PC-3 (cell line): ENCODE data around the gene CHAC1. TPM values are rescaled to one million over a fixed set of nuclear protein-coding genes. Genes with fewer than 3 reads are reported as not detected.

ENCODE experiments used
- ATAC-seq: fragments of 200-7000 bp; cut with Tn5 transposase; 2 replicates; pipeline ENCODE4 v1.9.1; 2020; ENCODE audit warnings: mild to moderate bottlenecking, moderate library complexity
- BruUV-seq: library from RNA; stranded (reverse); fragments of 400-500 nt; replicated peaks from 2 replicates; lab custom pipeline; 2021; lab: Mats Ljungman, UMichigan
- CTCF ChIA-PET: fragments of 300-600 bp; sonication (Branson Sonifier 250); formaldehyde crosslinking; loops from one replicate; lab custom pipeline; 2022; ENCODE audit warnings: antibody characterized with exemption; lab: Charles Lee
- POLR2A ChIA-PET: fragments of 300-600 bp; sonication (Branson Sonifier 250); formaldehyde crosslinking; loops from one replicate; lab custom pipeline; 2022; ENCODE audit warnings: antibody characterized with exemption; ENCODE audit not compliant: unreplicated experiment; lab: Charles Lee
- DNase-seq: peaks from one replicate; pipeline ENCODE4 v3.0.0-alpha.2; 2015
- H2AFZ ChIP-seq: fragments of 300-600 bp; sonication (generic); 2 replicates; pipeline ENCODE4 v1.6.0; 2016; ENCODE audit warnings: antibody characterized with exemption, low read length
- H3F3A ChIP-seq: fragments of 300-600 bp; sonication (generic); one replicate; pipeline ENCODE4 v1.6.0; 2017; ENCODE audit warnings: antibody characterized with exemption, low read length, control low read depth, mild to moderate bottlenecking; ENCODE audit not compliant: unreplicated experiment
- H3K27ac ChIP-seq: fragments of 300-600 bp; sonication (generic); 2 replicates; pipeline ENCODE4 v1.5.1; 2016; ENCODE audit warnings: mild to moderate bottlenecking, low read length
- H3K27me3 ChIP-seq: fragments of 300-600 bp; sonication (generic); 2 replicates; pipeline ENCODE4 v1.6.1; 2016; ENCODE audit warnings: low read length, mixed read lengths
- H3K36me3 ChIP-seq: fragments of 300-600 bp; sonication (generic); 2 replicates; pipeline ENCODE4 v1.6.1; 2016; ENCODE audit warnings: low read depth, mixed run types, low read length, mixed read lengths
- H3K4me1 ChIP-seq: fragments of 300-600 bp; sonication (generic); 2 replicates; pipeline ENCODE4 v1.5.1; 2016; ENCODE audit warnings: low read length; ENCODE audit not compliant: insufficient read depth
- H3K4me2 ChIP-seq: fragments of 300-600 bp; sonication (generic); 2 replicates; pipeline ENCODE4 v1.6.0; 2016; ENCODE audit warnings: low read length
- H3K4me3 ChIP-seq: fragments of 300-600 bp; sonication (generic); 2 replicates; pipeline ENCODE4 v1.5.1; 2016; ENCODE audit warnings: mild to moderate bottlenecking, low read length, mixed read lengths
- H3K79me2 ChIP-seq: fragments of 300-600 bp; sonication (generic); 2 replicates; pipeline ENCODE4 v1.6.1; 2017; ENCODE audit warnings: low read length, mixed read lengths
- H3K9ac ChIP-seq: fragments of 300-600 bp; sonication (generic); 2 replicates; pipeline ENCODE4 v1.6.0; 2016; ENCODE audit warnings: mild to moderate bottlenecking, low read length
- H3K9me2 ChIP-seq: fragments of 300-600 bp; sonication (generic); replicated peaks from 2 replicates; pipeline ENCODE4 v1.6.1; 2016; ENCODE audit warnings: mixed run types, low read length, mixed read lengths
- H3K9me3 ChIP-seq: fragments of 300-600 bp; sonication (generic); 2 replicates; pipeline ENCODE4 v1.6.1; 2016; ENCODE audit warnings: low read length, mixed read lengths
- H4K20me1 ChIP-seq: fragments of 300-600 bp; sonication (generic); 2 replicates; pipeline ENCODE4 v1.6.1; 2016; ENCODE audit warnings: low read length, mixed read lengths
- CTCF ChIP-seq: fragments of 300-600 bp; sonication (generic); conservative IDR thresholded peaks from 2 replicates; pipeline ENCODE4 v1.5.1; 2017; ENCODE audit warnings: antibody characterized with exemption, low read depth, mild to moderate bottlenecking, low read length
- EZH2 ChIP-seq: fragments of 300-600 bp; sonication (generic); IDR thresholded peaks from one replicate; pipeline ENCODE4 v1.6.1; 2017; ENCODE audit warnings: antibody characterized with exemption, mild to moderate bottlenecking, low read length; ENCODE audit not compliant: unreplicated experiment
- EZH2phosphoT487 ChIP-seq: fragments of 300-600 bp; sonication (generic); IDR thresholded peaks from 2 replicates; pipeline ENCODE4 v1.6.1; 2018; ENCODE audit warnings: mild to moderate bottlenecking, antibody characterized with exemption, low read length, borderline replicate concordance
- intact Hi-C: fragments of 100-400 bp; cut with micrococcal nuclease; formaldehyde crosslinking; loops from 2 replicates; pipeline ENCODE4 v1.9.0; 2023
- total RNA-seq: library from RNA; depleted of rRNA; stranded (reverse); fragments of >200 nt; gene quantifications from 2 replicates; pipeline ENCODE4 v1.2.3, GENCODE V29; 2014

The CHAC1 gene
- total RNA-seq, 1 experiment from 2014 or later = 13.3 TPM

DNA sequence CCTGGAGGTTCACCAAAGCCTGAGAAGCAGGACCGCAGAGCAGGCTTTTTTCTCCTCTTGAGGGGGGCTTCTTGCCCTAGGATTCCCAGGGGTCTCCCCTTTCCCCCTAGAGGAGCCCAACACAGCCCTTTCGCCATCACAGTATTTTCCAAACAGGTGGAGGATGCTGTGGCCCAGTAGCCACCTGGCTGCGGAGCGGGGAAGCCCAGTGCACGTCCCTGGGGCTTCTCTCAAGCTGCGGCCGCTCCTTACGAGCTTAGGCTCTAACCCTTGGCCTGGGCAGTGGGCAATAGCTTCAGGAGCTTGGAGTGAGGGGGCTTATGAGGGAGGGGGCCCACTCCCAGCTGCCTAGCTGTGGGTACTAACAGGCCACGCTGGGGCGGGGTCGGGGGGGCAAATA lies 35.7 kb upstream of the CHAC1 start:
- peaks cover 7% of the 10 kb centered on the region; the same call in 1 of the 2 replicates for H3K4me1 ChIP-seq
- no peak overlapping the region for H3K4me3 ChIP-seq
- H3K36me3 ChIP-seq = no peaks in the 10 kb centered on the region
- H2AFZ ChIP-seq = no peak overlapping the region
- H3K27me3 ChIP-seq = no peaks in the 10 kb centered on the region
- DNase-seq = no peak
- CTCF ChIA-PET = no interaction called here
- TF ChIP-seq EZH2phosphoT487 (no peak), EZH2 (no peak), CTCF (no peak)
- no peak for ATAC-seq
- no peak overlapping the region for H3K4me2 ChIP-seq
- no peaks in the 10 kb centered on the region for H3F3A ChIP-seq
- no peaks in the 10 kb centered on the region for H4K20me1 ChIP-seq
- no peaks in the 10 kb centered on the region for H3K9me2 ChIP-seq
- POLR2A ChIA-PET = no interaction called here
- intact Hi-C loops = no loop called here
- H3K79me2 ChIP-seq = no peaks in the 10 kb centered on the region
- H3K9me3 ChIP-seq = no peaks in the 10 kb centered on the region
- no TSS peak for BruUV-seq
- H3K9ac ChIP-seq = no peak overlapping the region
- H3K27ac ChIP-seq = no peak overlapping the region

- intact Hi-C loops = no loop called here
- ChIA-PET POLR2A (no interaction called here), CTCF (no interaction called here)
- H3K36me3 ChIP-seq = no peaks in the 10 kb centered on the region
- H3K79me2 ChIP-seq = no peaks in the 10 kb centered on the region
- no peaks in the 10 kb centered on the region for H4K20me1 ChIP-seq
- no peaks in the 10 kb centered on the region for H3K9me3 ChIP-seq
- no peak overlapping the region for H3K4me2 ChIP-seq
- no peaks in the 10 kb centered on the region for H3K9me2 ChIP-seq
- BruUV-seq = no TSS peak
- H3F3A ChIP-seq = no peaks in the 10 kb centered on the region
- peaks cover 7% of the 10 kb centered on the region; the same call in 1 of the 2 replicates for H3K4me1 ChIP-seq
- no peak overlapping the region for H2AFZ ChIP-seq
- DNase-seq (no peak), ATAC-seq (no peak)
- no peak overlapping the region for H3K9ac ChIP-seq
- no peak overlapping the region for H3K27ac ChIP-seq
- no peak overlapping the region for H3K4me3 ChIP-seq
- TF ChIP-seq CTCF (no peak), EZH2phosphoT487 (no peak), EZH2 (no peak)
- no peaks in the 10 kb centered on the region for H3K27me3 ChIP-seq
These were observed 35.0 kb upstream of the CHAC1 start for GRCh38 chr15:40918146-40918798.

DNA sequence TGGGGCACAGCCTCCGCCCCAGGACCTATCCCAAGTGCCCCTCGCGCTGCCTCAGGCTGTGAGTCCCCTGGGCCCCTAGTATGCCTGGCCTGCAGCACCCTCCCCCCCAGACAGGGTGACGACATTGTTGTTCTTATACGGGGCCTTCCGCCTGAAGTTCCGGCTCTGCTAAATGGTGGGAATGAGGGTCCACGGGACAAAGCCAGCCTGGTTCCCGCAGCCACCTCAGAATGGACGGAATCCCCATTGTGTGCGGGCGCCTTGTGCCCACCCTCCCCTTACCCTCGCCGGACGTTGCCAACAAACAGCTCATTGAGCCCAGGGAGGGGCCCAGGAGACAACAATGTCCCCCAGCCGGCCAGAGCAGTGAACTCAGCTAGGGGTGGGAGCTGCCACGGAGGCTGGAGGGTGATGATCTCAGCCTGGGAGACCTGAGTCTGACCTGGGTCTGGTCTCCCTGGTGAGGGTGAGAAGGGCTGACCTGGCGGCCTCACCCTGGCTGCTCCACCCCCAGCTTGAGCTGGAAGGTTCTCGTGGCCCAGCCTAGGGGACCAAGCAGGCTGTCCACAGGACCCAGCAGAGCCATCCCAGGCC lies 34.4 kb upstream of the CHAC1 start:
- no peak overlapping the region for H3K4me2 ChIP-seq
- peaks cover 7% of the 10 kb centered on the region; the same call in 1 of the 2 replicates for H3K4me1 ChIP-seq
- ChIA-PET POLR2A (interaction anchor here (0.6 kb wide), 1 partner anchor 10 kb away, joined by 5 read pairs; no protein-coding TSS in a partner anchor), CTCF (no interaction called here)
- no TSS peak for BruUV-seq
- no peak overlapping the region for H3K27ac ChIP-seq
- H3K9me3 ChIP-seq = no peaks in the 10 kb centered on the region
- H3K79me2 ChIP-seq = no peaks in the 10 kb centered on the region
- ATAC-seq = no peak
- no peak for DNase-seq
- no peaks in the 10 kb centered on the region for H3K36me3 ChIP-seq
- intact Hi-C loops = no loop called here
- H3F3A ChIP-seq = no peaks in the 10 kb centered on the region
- no peaks in the 10 kb centered on the region for H3K27me3 ChIP-seq
- no peaks in the 10 kb centered on the region for H3K9me2 ChIP-seq
- H3K4me3 ChIP-seq = no peak overlapping the region
- no peaks in the 10 kb centered on the region for H4K20me1 ChIP-seq
- no peak for TF ChIP-seq EZH2
- TF ChIP-seq EZH2phosphoT487 = no peak
- no peak for TF ChIP-seq CTCF
- H3K9ac ChIP-seq = no peak overlapping the region
- no peak overlapping the region for H2AFZ ChIP-seq
